Measurements from ENCODE around the gene UBQLN4.

GRCh38 chr1:156060937-156061636, 7.5 kb upstream of the UBQLN4 start, which contains the start of gene RAB25:
- TF ChIP-seq CTCF (IDR thresholded peaks at IDR 0.05; ENCODE audit: insufficient read depth, low read length, poor library complexity, severe bottlenecking) (no peak), EZH2phosphoT487 (conservative IDR thresholded peaks at IDR 0.05; ENCODE audit: low read length) (no peak)
